SK-N-SH (cell line): Measurements from ENCODE around the gene MASP1. TPM values are rescaled to one million over a fixed set of nuclear protein-coding genes. Genes with fewer than 3 reads are reported as not detected.

Experiments
- CTCF ChIA-PET: fragments of 300-600, 350-600 bp; formaldehyde crosslinking; extraction: SDS; loops from one replicate; lab custom pipeline; 2021; lab: Yijun Ruan, JAX
- POLR2A ChIA-PET: fragments of 350-600 bp; sonication (Branson Sonifier 250); formaldehyde crosslinking; extraction: SDS; loops from one replicate; lab custom pipeline; 2020; ENCODE audit warnings: antibody characterized with exemption, inconsistent platforms; lab: Yijun Ruan, JAX
- DNase-seq: peaks from one replicate; pipeline ENCODE4 v3.0.0; 2012
- H2AFZ ChIP-seq: fragments of 200-600 bp; sonication (generic); 2 replicates; pipeline ENCODE4 v1.8.1; 2016; ENCODE audit warnings: antibody characterized with exemption, mild to moderate bottlenecking, low read depth
- H3F3A ChIP-seq: fragments of 200-600 bp; sonication (generic); replicated peaks from 2 replicates; pipeline ENCODE3; 2016; ENCODE audit warnings: antibody characterized with exemption, mild to moderate bottlenecking; ENCODE audit not compliant: insufficient read depth
- H3K27ac ChIP-seq, 2 experiments: fragments of 200-500 bp in 1 of 2; fragments of 200-600 bp in 1 of 2; sonication (Bioruptor generic) in 1 of 2; sonication (generic), shearing (Covaris generic) in 1 of 2; 2 replicates each; pipeline versions ENCODE4 v1.5.1 to v1.6.1; 2014 to 2016; ENCODE audit warnings: low read depth in 2 of 2, inconsistent platforms in 1 of 2, low read length in 1 of 2, mild to moderate bottlenecking in 1 of 2, mixed read lengths in 1 of 2
- H3K27me3 ChIP-seq: fragments of 200-600 bp; sonication (generic), shearing (Covaris generic); 2 replicates; pipeline ENCODE4 v1.6.1; 2016; ENCODE audit warnings: mixed run types; ENCODE audit not compliant: insufficient read depth
- H3K36me3 ChIP-seq, 2 experiments: fragments of 200-500 bp in 1 of 2; fragments of 200-600 bp in 1 of 2; sonication (Bioruptor generic) in 1 of 2; sonication (generic) in 1 of 2; replicated peaks in 1 of 2; 2 replicates each; pipeline versions ENCODE3 to v1.5.1; 2014 to 2016; ENCODE audit warnings: low read length in 1 of 2, mild to moderate bottlenecking in 1 of 2; ENCODE audit not compliant: insufficient read depth in 2 of 2, control insufficient read depth in 1 of 2
- H3K4me1 ChIP-seq, 2 experiments: fragments of 200-500 bp in 1 of 2; fragments of 200-600 bp in 1 of 2; sonication (Bioruptor generic) in 1 of 2; sonication (generic), shearing (Covaris generic) in 1 of 2; 2 replicates each; pipeline versions ENCODE4 v1.5.1 to v1.6.1; 2014 to 2016; ENCODE audit warnings: low read depth in 1 of 2, low read length in 1 of 2, mixed run types in 1 of 2; ENCODE audit not compliant: insufficient read depth in 2 of 2, control insufficient read depth in 1 of 2
- H3K4me2 ChIP-seq: fragments of 200-600 bp; sonication (generic), shearing (Covaris generic); 2 replicates; pipeline ENCODE4 v1.6.1; 2017; ENCODE audit warnings: mixed run types
- H3K4me3 ChIP-seq, 2 experiments: fragments of 200-500 bp in 1 of 2; fragments of 200-600 bp in 1 of 2; sonication (Bioruptor generic) in 1 of 2; sonication (generic), shearing (Covaris generic) in 1 of 2; 2 replicates each; pipeline versions ENCODE4 v1.5.1 to v1.8.1; 2014 to 2016; ENCODE audit warnings: low read depth in 2 of 2, inconsistent platforms in 1 of 2, low read length in 1 of 2, mild to moderate bottlenecking in 1 of 2, mixed read lengths in 1 of 2, moderate library complexity in 1 of 2
- H3K79me2 ChIP-seq: fragments of 200-600 bp; sonication (generic); 2 replicates; pipeline ENCODE4 v1.8.1; 2017; ENCODE audit warnings: mild to moderate bottlenecking; ENCODE audit not compliant: insufficient read depth
- H3K9ac ChIP-seq: fragments of 200-600 bp; sonication (generic); 2 replicates; pipeline ENCODE4 v1.6.1; 2017; ENCODE audit warnings: mixed run types
- H3K9me2 ChIP-seq: fragments of 200-600 bp; sonication (generic); 2 replicates; pipeline ENCODE4 v1.6.1; 2017; ENCODE audit warnings: mixed run types
- H3K9me3 ChIP-seq: fragments of 200-600 bp; sonication (generic); 2 replicates; pipeline ENCODE4 v1.6.1; 2017; ENCODE audit warnings: mixed run types, mild to moderate bottlenecking, moderate library complexity
- H4K20me1 ChIP-seq: fragments of 200-600 bp; sonication (generic); 2 replicates; pipeline ENCODE4 v1.6.1; 2017; ENCODE audit warnings: mild to moderate bottlenecking, mixed run types; ENCODE audit not compliant: insufficient read depth
- CHD2 ChIP-seq: fragments of 150-350 bp; IDR thresholded peaks from 2 replicates; pipeline ENCODE4 v1.6.1; 2018; ENCODE audit warnings: low read length; ENCODE audit not compliant: partially characterized antibody
- ELF1 ChIP-seq: IDR thresholded peaks from 2 replicates; pipeline ENCODE4 v1.4.0; 2012
- EP300 ChIP-seq, 2 experiments: IDR thresholded peaks; 2 replicates each; pipeline versions ENCODE4 v1.4.0 to v1.6.1; 2012; ENCODE audit warnings: borderline replicate concordance in 1 of 2, low read depth in 1 of 2, low read length in 1 of 2
- FOSL2 ChIP-seq: IDR thresholded peaks from 2 replicates; pipeline ENCODE4 v1.4.0; 2012; ENCODE audit warnings: low read depth, mild to moderate bottlenecking, moderate library complexity, borderline replicate concordance
- GABPA ChIP-seq: IDR thresholded peaks from 2 replicates; pipeline ENCODE4 v1.4.0; 2012; ENCODE audit warnings: low read depth, mild to moderate bottlenecking
- IRF3 ChIP-seq: fragments of 150-350 bp; IDR thresholded peaks from 2 replicates; pipeline ENCODE4 v1.6.1; 2016; ENCODE audit warnings: mild to moderate bottlenecking, low read depth, low read length
- JUND ChIP-seq: IDR thresholded peaks from 2 replicates; pipeline ENCODE4 v1.4.0; 2012
- MAX ChIP-seq: IDR thresholded peaks from 2 replicates; pipeline ENCODE4 v1.4.0; 2012; ENCODE audit warnings: low read depth
- NFIC ChIP-seq: IDR thresholded peaks from 2 replicates; pipeline ENCODE4 v1.4.0; 2012; ENCODE audit warnings: borderline replicate concordance
- NRF1 ChIP-seq: IDR thresholded peaks from 2 replicates; pipeline ENCODE4 v1.6.1; 2012; ENCODE audit warnings: low read depth, mild to moderate bottlenecking, low read length
- POLR2AphosphoS5 ChIP-seq: IDR thresholded peaks from 2 replicates; pipeline ENCODE4 v1.6.1; 2012; ENCODE audit warnings: low read depth, low read length
- RAD21 ChIP-seq: IDR thresholded peaks from 2 replicates; pipeline ENCODE4 v1.6.1; 2012; ENCODE audit warnings: mild to moderate bottlenecking, low read length
- RFX5 ChIP-seq: IDR thresholded peaks from 2 replicates; pipeline ENCODE4 v1.6.1; 2012; ENCODE audit warnings: mild to moderate bottlenecking, improper control_type of control experiment, low read length
- SIN3A ChIP-seq: IDR thresholded peaks from 2 replicates; pipeline ENCODE4 v1.6.1; 2012; ENCODE audit warnings: low read depth, mild to moderate bottlenecking, low read length, moderate library complexity, borderline replicate concordance
- SMC3 ChIP-seq: IDR thresholded peaks from 2 replicates; pipeline ENCODE4 v1.6.1; 2012; ENCODE audit warnings: low read depth, low read length, improper control_type of control experiment
- TCF12 ChIP-seq: IDR thresholded peaks from 2 replicates; pipeline ENCODE4 v1.4.0; 2012
- TEAD4 ChIP-seq: IDR thresholded peaks from 2 replicates; pipeline ENCODE4 v1.4.0; 2012; ENCODE audit warnings: mild to moderate bottlenecking, borderline replicate concordance; ENCODE audit not compliant: insufficient read depth
- WGBS: methylation state at CpG from one replicate; pipeline ENCODE4 v1.1.6; 2017; ENCODE audit warnings: low lambda C conversion rate; 5-methylcytosine and 5-hydroxymethylcytosine counted together
- polyA plus RNA-seq, 3 experiments: library from polyadenylated mRNA; depleted of rRNA; stranded (reverse); fragments of >200 nt; gene quantifications; 2 replicates each; pipeline ENCODE4 v1.2.3, GENCODE V29; 2012
- TF ChIP-seq, protein P1 (sequence below): IDR thresholded peaks from 2 replicates; pipeline ENCODE4; 2012
- TF ChIP-seq, protein P2 (sequence below): IDR thresholded peaks from 2 replicates; pipeline ENCODE4 v1.4.0; 2012; ENCODE audit warnings: low read depth, borderline replicate concordance
- TF ChIP-seq, protein P3 (sequence below): fragments of 200-600 bp; sonication (generic); IDR thresholded peaks from 2 replicates; pipeline ENCODE4 v1.6.1; 2017; ENCODE audit warnings: antibody characterized with exemption, mild to moderate bottlenecking, moderate library complexity

The MASP1 gene
- polyA plus RNA-seq, 1 of the 3 experiments (the other 2 are of a cell fraction), result not detected

DNA sequence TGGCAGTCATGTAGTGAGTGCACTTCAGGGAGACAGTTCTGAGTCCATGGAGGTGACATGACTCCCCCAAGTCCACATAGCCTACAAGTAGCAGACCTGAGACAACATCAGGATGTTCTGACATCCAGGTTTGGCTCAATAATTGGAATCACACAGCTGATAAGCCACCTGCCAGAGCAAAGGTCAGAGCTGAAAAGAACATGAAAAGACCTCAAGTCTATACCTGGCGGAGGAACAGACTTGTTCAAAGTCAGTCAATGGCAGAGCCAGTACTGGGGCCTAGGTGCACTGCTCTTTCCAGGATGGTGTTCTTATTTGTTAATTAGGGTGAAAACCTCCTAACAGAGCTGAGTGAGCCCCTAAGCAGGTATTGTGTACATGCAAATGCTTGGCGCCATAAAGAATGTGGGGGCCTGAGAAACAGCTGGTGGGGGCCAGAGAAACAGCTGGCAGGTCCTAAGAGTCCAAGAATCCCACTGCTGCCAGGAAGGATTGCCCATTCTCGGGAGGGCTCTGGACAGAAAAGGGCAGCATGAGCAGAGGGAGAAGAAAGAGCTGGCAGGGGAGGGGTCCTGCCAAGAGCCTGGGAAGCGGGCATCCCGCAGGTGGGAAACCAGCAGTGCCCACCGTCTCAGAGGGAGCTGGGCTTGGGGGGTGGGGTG, 17.1 kb downstream of the MASP1 start:
- Histone ChIP-seq H3K4me2 (no peak overlapping the region), H3K9ac (no peak overlapping the region), H3K79me2 (no peaks in the 10 kb centered on the region), H3K36me3 (no peaks in the 10 kb centered on the region), H3K4me3 (no peak overlapping the region), H3K27me3 (peaks cover 5% of the 10 kb centered on the region; the same call in 1 of the 2 replicates), H4K20me1 (no peaks in the 10 kb centered on the region), H3K9me2 (no peaks in the 10 kb centered on the region), H3K4me1 (no peaks in the 10 kb centered on the region), H3K27ac (no peak overlapping the region), H2AFZ (no peak overlapping the region), H3K9me3 (no peaks in the 10 kb centered on the region), H3F3A (no peaks in the 10 kb centered on the region)
- WGBS, result 1% methylated on average over 6 of the region's 6 CpGs
- POLR2A ChIA-PET, result no interaction called here
- no peak for TF ChIP-seq SMC3
- TF ChIP-seq POLR2AphosphoS5, result no peak
- TF ChIP-seq, protein P1, sequence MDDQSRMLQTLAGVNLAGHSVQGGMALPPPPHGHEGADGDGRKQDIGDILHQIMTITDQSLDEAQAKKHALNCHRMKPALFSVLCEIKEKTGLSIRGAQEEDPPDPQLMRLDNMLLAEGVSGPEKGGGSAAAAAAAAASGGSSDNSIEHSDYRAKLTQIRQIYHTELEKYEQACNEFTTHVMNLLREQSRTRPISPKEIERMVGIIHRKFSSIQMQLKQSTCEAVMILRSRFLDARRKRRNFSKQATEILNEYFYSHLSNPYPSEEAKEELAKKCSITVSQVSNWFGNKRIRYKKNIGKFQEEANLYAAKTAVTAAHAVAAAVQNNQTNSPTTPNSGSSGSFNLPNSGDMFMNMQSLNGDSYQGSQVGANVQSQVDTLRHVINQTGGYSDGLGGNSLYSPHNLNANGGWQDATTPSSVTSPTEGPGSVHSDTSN, result no peak
- no peak for TF ChIP-seq MAX
- no peak for TF ChIP-seq RFX5
- TF ChIP-seq NFIC, result no peak
- no peak for TF ChIP-seq JUND
- no peak for TF ChIP-seq TEAD4
- no peak for TF ChIP-seq SIN3A
- no peak for TF ChIP-seq EP300 (IDR thresholded peaks at IDR 0.05; ENCODE audit: borderline replicate concordance in 1 of 2, low read depth in 1 of 2, low read length in 1 of 2)
- no peak for TF ChIP-seq ELF1
- no peak for TF ChIP-seq CHD2
- DNase-seq, result no peak
- CTCF ChIA-PET, result interaction anchor here (1.1 kb wide), 1 partner anchor 405 kb away, joined by 5 read pairs; no protein-coding TSS in a partner anchor

DNA sequence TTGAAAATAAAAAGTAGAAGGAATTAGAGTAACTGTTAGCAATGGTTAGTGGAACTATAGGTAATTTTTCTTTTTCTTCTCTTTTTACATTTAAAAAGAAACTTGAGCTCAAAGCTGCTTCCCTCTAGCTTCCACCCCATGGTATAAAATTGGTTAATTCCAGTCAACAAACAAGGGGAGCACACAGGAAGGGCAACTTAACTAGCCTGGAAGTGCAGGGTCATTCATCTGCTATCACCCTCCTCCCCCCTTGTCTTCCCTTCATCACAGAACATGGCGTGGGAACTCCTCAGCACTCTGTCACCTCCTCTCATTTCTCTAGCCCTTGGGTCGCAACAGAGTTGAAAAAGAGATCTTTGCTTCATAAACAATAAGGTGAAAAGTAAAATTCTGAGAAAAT, 20.0 kb downstream of the MASP1 start:
- Histone ChIP-seq H4K20me1 (no peaks in the 10 kb centered on the region), H3K79me2 (no peaks in the 10 kb centered on the region), H3K4me1 (no peaks in the 10 kb centered on the region), H3K9me3 (no peaks in the 10 kb centered on the region), H3K4me3 (no peak overlapping the region), H3K9ac (no peak overlapping the region), H3F3A (no peaks in the 10 kb centered on the region), H3K9me2 (no peaks in the 10 kb centered on the region), H3K27ac (no peak overlapping the region), H3K27me3 (peaks cover 4% of the 10 kb centered on the region; the same call in 1 of the 2 replicates), H3K36me3 (no peaks in the 10 kb centered on the region), H2AFZ (no peak overlapping the region), H3K4me2 (no peak overlapping the region)
- WGBS, result 0% methylated on average over 2 of the region's 2 CpGs
- DNase-seq, result no peak
- ChIA-PET CTCF (no interaction called here), POLR2A (no interaction called here)
- no peak for TF ChIP-seq TEAD4
- TF ChIP-seq RAD21, result no peak
- TF ChIP-seq NRF1, result no peak
- TF ChIP-seq, protein P2, sequence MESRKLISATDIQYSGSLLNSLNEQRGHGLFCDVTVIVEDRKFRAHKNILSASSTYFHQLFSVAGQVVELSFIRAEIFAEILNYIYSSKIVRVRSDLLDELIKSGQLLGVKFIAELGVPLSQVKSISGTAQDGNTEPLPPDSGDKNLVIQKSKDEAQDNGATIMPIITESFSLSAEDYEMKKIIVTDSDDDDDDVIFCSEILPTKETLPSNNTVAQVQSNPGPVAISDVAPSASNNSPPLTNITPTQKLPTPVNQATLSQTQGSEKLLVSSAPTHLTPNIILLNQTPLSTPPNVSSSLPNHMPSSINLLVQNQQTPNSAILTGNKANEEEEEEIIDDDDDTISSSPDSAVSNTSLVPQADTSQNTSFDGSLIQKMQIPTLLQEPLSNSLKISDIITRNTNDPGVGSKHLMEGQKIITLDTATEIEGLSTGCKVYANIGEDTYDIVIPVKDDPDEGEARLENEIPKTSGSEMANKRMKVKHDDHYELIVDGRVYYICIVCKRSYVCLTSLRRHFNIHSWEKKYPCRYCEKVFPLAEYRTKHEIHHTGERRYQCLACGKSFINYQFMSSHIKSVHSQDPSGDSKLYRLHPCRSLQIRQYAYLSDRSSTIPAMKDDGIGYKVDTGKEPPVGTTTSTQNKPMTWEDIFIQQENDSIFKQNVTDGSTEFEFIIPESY, result no peak
- TF ChIP-seq FOSL2, result no peak
- TF ChIP-seq, protein P3, sequence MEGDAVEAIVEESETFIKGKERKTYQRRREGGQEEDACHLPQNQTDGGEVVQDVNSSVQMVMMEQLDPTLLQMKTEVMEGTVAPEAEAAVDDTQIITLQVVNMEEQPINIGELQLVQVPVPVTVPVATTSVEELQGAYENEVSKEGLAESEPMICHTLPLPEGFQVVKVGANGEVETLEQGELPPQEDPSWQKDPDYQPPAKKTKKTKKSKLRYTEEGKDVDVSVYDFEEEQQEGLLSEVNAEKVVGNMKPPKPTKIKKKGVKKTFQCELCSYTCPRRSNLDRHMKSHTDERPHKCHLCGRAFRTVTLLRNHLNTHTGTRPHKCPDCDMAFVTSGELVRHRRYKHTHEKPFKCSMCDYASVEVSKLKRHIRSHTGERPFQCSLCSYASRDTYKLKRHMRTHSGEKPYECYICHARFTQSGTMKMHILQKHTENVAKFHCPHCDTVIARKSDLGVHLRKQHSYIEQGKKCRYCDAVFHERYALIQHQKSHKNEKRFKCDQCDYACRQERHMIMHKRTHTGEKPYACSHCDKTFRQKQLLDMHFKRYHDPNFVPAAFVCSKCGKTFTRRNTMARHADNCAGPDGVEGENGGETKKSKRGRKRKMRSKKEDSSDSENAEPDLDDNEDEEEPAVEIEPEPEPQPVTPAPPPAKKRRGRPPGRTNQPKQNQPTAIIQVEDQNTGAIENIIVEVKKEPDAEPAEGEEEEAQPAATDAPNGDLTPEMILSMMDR, result no peak
- TF ChIP-seq TCF12, result no peak
- no peak for TF ChIP-seq IRF3
- TF ChIP-seq, protein P1, result no peak
- no peak for TF ChIP-seq GABPA
- no peak for TF ChIP-seq JUND
